ENCODE results near the gene SEPTIN5. TPM values are rescaled to one million over a fixed set of nuclear protein-coding genes. Genes with fewer than 3 reads are reported as not detected.

The SEPTIN5 gene
- polyA plus RNA-seq, 2 of the 4 experiments (the other 2 are of a cell fraction): 4.6 to 12.6 TPM

DNA sequence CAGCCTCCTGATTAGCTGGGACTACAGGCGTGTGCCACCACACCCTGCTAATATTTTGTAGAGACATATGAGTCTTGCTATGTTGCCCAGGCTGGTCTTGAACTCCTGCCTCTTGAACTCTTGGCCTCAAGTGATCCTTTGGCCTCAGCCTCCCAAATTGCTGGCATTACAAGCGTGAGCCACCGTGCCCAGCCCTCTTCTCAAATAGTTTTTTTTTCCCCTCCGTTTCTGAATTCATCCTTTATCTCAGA, 58.0 kb downstream of the SEPTIN5 start:
- ATAC-seq (no peak), DNase-seq (ENCODE audit: low read depth in 1 of 2, low spot score in 1 of 2) (no peak), FAIRE-seq (no peak)
- no peak overlapping the region for H3K4me2 ChIP-seq
- no peaks in the 10 kb centered on the region for H3K9me3 ChIP-seq
- no peaks in the 10 kb centered on the region for H3K4me1 ChIP-seq
- no peak overlapping the region for H3K27ac ChIP-seq
- H3K4me3 ChIP-seq: no peak overlapping the region
- TF ChIP-seq, protein P1, sequence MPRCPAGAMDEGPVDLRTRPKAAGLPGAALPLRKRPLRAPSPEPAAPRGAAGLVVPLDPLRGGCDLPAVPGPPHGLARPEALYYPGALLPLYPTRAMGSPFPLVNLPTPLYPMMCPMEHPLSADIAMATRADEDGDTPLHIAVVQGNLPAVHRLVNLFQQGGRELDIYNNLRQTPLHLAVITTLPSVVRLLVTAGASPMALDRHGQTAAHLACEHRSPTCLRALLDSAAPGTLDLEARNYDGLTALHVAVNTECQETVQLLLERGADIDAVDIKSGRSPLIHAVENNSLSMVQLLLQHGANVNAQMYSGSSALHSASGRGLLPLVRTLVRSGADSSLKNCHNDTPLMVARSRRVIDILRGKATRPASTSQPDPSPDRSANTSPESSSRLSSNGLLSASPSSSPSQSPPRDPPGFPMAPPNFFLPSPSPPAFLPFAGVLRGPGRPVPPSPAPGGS (IDR thresholded peaks at IDR 0.05): no peak
- TF ChIP-seq TFCP2L1 (CRISPR knock-in tag; IDR thresholded peaks at IDR 0.05) (no peak), CHD2 (IDR thresholded peaks at IDR 0.05; ENCODE audit: low read length, partially characterized antibody) (no peak), FOXS1 (CRISPR knock-in tag; IDR thresholded peaks at IDR 0.05) (no peak), MAZ (IDR thresholded peaks at IDR 0.05; ENCODE audit: borderline replicate concordance, low read depth, low read length) (no peak), REST (IDR thresholded peaks at IDR 0.05) (no peak), EP300 (IDR thresholded peaks at IDR 0.05) (no peak), GATA3 (IDR thresholded peaks at IDR 0.05; ENCODE audit: borderline replicate concordance) (no peak), SMC3 (IDR thresholded peaks at IDR 0.05) (no peak), ZFP36 (IDR thresholded peaks at IDR 0.05; ENCODE audit: borderline replicate concordance, partially characterized antibody) (no peak), NR3C1 (IDR thresholded peaks at IDR 0.05) (no peak), JUN (IDR thresholded peaks at IDR 0.05) (no peak)
- TF ChIP-seq, protein P2, sequence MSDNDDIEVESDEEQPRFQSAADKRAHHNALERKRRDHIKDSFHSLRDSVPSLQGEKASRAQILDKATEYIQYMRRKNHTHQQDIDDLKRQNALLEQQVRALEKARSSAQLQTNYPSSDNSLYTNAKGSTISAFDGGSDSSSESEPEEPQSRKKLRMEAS (IDR thresholded peaks at IDR 0.05): no peak
- TF ChIP-seq, protein P3, sequence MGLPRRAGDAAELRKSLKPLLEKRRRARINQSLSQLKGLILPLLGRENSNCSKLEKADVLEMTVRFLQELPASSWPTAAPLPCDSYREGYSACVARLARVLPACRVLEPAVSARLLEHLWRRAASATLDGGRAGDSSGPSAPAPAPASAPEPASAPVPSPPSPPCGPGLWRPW (IDR thresholded peaks at IDR 0.05): no peak
- ChIA-PET POLR2A (no interaction called here), CTCF (interaction anchor here (1.2 to 2.4 kb wide), 3 partner anchors 8 to 155 kb away, joined by 3 to 8 read pairs (median 5); no protein-coding TSS in a partner anchor)
- WGBS (ENCODE audit: missing lambda C conversion rate): 53% methylated on average over 4 of the region's 4 CpGs

Other genes starting within 250 kb of the SEPTIN5 start
- gene UFD1, start 235.3 kb upstream of the SEPTIN5 start, polyA plus RNA-seq (2011; rRNA removed): 96.1 and 117 TPM in 2 replicates
- 94.4 to 109 TPM (median 95.4 TPM) in 3 replicates for gene UFD1, start 235.3 kb upstream of the SEPTIN5 start, polyA plus RNA-seq (2017; fragmentation: RNase III; extraction: RNeasy Plus Mini Kit Qiagen cat#74134 plus additional on column Dnase treatment)
- 36.7 and 51.6 TPM in 2 replicates for gene CDC45, start 234.6 kb upstream of the SEPTIN5 start, polyA plus RNA-seq (2011; rRNA removed)
- 44.5 to 47.2 TPM (median 46.0 TPM) in 3 replicates for gene CDC45, start 234.6 kb upstream of the SEPTIN5 start, polyA plus RNA-seq (2017; fragmentation: RNase III; extraction: RNeasy Plus Mini Kit Qiagen cat#74134 plus additional on column Dnase treatment)
- gene CLDN5, start 190.1 kb upstream of the SEPTIN5 start, polyA plus RNA-seq (2011; rRNA removed): not detected in 2 replicates
- not detected in 3 replicates for gene CLDN5, start 190.1 kb upstream of the SEPTIN5 start, polyA plus RNA-seq (2017; fragmentation: RNase III; extraction: RNeasy Plus Mini Kit Qiagen cat#74134 plus additional on column Dnase treatment)
- gene GP1BB, start 9.0 kb downstream of the SEPTIN5 start, polyA plus RNA-seq (2011; rRNA removed): 0.06 and 0.25 TPM in 2 replicates
- 0.48 to 1.1 TPM (median 0.63 TPM) in 3 replicates for gene GP1BB, start 9.0 kb downstream of the SEPTIN5 start, polyA plus RNA-seq (2017; fragmentation: RNase III; extraction: RNeasy Plus Mini Kit Qiagen cat#74134 plus additional on column Dnase treatment)
- gene TBX1, start 46.3 kb downstream of the SEPTIN5 start, polyA plus RNA-seq (2011; rRNA removed): 0.30 and 0.66 TPM in 2 replicates
- 2.8 to 3.0 TPM (median 2.9 TPM) in 3 replicates for gene TBX1, start 46.3 kb downstream of the SEPTIN5 start, polyA plus RNA-seq (2017; fragmentation: RNase III; extraction: RNeasy Plus Mini Kit Qiagen cat#74134 plus additional on column Dnase treatment)
- 1.6 and 1.8 TPM in 2 replicates for gene GNB1L, start 140.4 kb downstream of the SEPTIN5 start, polyA plus RNA-seq (2011; rRNA removed)
- 8.2 to 10.3 TPM (median 8.9 TPM) in 3 replicates for gene GNB1L, start 140.4 kb downstream of the SEPTIN5 start, polyA plus RNA-seq (2017; fragmentation: RNase III; extraction: RNeasy Plus Mini Kit Qiagen cat#74134 plus additional on column Dnase treatment)
- gene RTL10, start 140.4 kb downstream of the SEPTIN5 start, polyA plus RNA-seq (2011; rRNA removed): 4.4 and 4.5 TPM in 2 replicates
- 5.1 to 5.3 TPM (median 5.1 TPM) in 3 replicates for gene RTL10, start 140.4 kb downstream of the SEPTIN5 start, polyA plus RNA-seq (2017; fragmentation: RNase III; extraction: RNeasy Plus Mini Kit Qiagen cat#74134 plus additional on column Dnase treatment)
- 69.5 and 72.3 TPM in 2 replicates for gene COMT, start 227.3 kb downstream of the SEPTIN5 start, polyA plus RNA-seq (2011; rRNA removed)
- 113 to 135 TPM (median 125 TPM) in 3 replicates for gene COMT, start 227.3 kb downstream of the SEPTIN5 start, polyA plus RNA-seq (2017; fragmentation: RNase III; extraction: RNeasy Plus Mini Kit Qiagen cat#74134 plus additional on column Dnase treatment)
- gene TXNRD2, start 227.3 kb downstream of the SEPTIN5 start, polyA plus RNA-seq (2011; rRNA removed): 15.5 and 16.3 TPM in 2 replicates
- gene TXNRD2, start 227.3 kb downstream of the SEPTIN5 start, polyA plus RNA-seq (2017; fragmentation: RNase III; extraction: RNeasy Plus Mini Kit Qiagen cat#74134 plus additional on column Dnase treatment): 25.6 to 29.3 TPM (median 25.6 TPM) in 3 replicates

Data from A549 (cell line).